NCI-H2029 treated with DMSO at 0.1 percent for 48 hours (cell line): Measurements from ENCODE around the gene COL13A1.

Source experiments
- DNase-seq: peaks from one replicate; lab custom pipeline; 2025; lab: John Stamatoyannopoulos, UW

COL13A1 gene

DNA sequence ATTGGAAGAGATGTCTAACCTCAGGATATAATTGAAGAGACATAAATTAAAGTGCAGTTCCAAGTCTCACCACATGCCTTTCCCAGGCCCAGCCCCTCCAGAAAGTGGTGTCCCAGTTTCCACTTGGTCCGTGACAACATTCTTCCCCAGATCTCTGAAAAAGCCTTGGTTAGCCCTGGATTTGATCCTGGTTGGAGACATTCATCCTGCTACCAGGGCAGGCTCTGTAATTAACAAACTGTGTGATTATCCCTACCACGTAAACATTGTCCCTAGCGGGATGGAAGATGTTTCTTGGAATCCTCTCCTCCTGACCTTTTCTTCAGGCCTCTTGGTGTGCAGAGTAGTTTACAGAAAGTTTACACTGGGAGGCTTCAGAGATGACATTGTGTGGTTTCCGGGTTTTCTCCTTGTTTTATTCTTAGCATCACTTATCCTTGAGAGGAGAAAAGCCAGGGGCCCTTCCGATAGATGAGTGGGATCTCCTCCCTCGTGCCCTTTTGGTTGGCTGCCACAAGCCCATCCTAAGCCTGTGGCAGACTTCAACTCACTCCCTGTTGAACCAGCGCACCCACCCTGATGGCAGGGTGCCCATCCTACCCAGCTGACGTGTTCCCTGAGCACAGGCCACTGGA lies 83.8 kb downstream of the COL13A1 start:
- no peak for DNase-seq

DNA sequence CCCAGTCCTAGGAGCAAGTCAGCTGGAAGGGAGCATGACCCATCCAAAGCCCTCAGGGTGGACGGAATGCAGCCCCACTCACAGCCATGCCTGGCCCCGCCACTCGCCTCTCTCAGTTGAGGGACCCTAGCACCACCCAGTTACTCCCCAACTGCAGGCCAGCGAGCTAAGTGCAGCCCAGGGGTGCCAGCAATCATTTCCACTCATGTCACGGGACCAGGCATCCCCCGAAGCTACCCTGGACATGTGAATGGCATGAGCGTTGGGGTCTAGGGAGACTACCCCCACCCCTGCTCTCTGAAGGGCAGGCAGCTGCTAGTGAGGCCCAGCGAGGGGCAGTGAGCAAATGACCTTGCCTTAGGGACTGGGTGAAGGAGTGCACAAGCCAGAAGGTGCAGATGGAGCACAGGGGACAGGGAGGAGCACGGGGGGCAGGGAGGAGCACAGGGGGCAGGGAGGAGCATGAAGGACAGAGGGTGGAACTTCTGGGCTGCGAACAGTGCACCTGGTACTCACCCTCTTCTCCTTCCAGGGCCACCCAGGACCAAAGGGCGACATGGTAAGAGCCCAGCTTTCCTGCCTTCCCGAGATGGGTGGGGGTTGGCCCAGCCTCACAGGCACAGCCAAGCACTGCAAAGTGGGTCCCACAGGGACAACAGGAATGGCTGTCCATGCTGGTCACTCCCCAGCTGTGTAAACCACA lies 87.3 kb downstream of the COL13A1 start:
- no peak for DNase-seq

- no peak for DNase-seq
Observed at GRCh38 chr10:69890065-69890847, 88.5 kb downstream of the COL13A1 start.

- no peak for DNase-seq
Observed at GRCh38 chr10:69891057-69891617, 89.4 kb downstream of the COL13A1 start.

DNA sequence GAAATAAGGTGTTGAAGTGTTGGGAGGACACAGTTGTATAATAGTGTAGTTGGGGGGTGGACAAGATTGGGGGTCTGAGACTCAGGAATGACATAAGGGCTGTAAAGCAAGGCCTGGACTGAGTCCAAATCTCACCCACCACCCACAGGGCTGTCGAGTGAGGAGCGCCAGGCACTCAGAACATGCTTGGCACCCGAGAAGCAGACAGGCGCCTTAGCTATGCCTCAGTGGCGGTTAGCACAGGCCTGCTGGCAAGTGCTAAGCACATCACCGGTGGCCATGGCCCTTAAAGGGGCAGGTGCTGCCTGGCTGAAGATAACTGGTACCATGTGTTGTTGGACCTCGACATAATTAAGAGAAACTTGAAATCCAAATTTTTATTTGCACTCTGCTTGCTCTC lies 90.7 kb downstream of the COL13A1 start:
- DNase-seq = no peak

DNA sequence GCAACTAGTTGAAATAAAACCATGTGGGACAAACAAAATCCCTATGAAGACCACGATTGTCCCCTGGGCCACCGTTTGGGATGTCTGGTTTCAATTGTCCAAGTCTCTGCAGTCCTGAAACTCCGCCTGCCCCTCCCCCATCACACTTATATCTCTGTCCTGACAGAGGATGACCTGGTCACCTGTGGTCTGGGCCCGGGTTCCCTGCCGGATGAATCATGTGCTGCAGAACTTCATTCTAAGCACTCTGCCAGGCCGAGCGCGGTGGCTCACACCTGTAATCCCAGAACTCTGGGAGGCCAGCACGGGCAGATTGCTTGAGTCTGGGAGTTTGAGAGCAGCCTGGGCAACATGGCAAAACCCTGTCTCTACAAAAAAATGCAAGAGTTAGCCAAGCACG lies 91.1 kb downstream of the COL13A1 start:
- DNase-seq = no peak

- no peak for DNase-seq
Observed at GRCh38 chr10:69893271-69893900, 91.7 kb downstream of the COL13A1 start.

GRCh38 chr10:69894156-69894555 lies 92.5 kb downstream of the COL13A1 start:
- no peak for DNase-seq

DNA sequence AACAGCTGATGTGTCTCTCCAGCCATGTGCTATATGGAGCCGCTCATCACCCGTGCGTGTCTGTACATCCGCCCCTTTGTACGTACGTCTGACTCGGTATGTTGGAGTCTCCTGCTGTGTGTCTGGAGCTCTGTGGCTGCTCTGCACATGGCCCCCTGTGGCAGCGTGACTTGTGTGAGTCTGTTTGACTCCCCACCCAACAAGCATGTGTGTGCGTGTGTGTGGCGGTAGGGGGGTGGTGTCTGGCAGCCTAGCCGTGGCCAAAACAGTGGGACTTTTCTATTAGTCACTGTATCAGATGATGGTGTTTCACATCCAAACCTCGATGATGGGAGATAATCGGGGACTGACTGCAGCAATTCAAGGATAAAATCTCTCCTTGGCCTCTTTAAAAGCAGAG lies 94.1 kb downstream of the COL13A1 start:
- DNase-seq = no peak

DNA sequence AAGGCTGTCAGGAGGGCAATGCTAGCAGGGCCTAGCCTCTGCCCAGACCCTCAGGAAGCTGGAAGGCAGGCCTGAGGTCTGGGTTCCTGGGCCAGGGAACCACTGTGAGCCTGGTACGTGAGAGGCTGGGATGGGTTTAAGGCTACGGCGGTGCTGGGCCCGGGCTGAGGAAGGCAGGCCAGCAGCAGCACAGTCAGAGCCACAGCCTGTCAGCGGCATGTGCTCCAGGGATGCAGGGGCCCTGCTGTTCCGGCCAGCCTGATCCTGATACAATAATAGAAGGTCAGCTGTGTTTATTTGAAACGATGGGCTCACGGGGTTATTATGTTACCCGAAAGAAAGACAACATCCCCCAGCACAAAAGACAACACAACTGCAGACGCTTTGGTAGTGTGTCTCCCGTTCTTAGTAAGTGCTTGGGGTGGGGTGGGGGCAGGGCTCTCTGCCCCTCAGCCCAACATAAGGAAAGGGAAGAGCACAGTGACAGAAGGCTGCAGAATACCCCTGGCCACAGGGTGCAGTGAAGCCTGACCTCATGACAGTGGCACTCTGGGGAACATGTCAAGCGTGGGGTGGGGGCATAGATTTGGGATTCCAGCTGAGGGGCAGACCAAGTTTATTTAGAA lies 95.0 kb downstream of the COL13A1 start:
- DNase-seq = no peak

GRCh38 chr10:69897432-69897831 lies 95.7 kb downstream of the COL13A1 start:
- DNase-seq = no peak

DNA sequence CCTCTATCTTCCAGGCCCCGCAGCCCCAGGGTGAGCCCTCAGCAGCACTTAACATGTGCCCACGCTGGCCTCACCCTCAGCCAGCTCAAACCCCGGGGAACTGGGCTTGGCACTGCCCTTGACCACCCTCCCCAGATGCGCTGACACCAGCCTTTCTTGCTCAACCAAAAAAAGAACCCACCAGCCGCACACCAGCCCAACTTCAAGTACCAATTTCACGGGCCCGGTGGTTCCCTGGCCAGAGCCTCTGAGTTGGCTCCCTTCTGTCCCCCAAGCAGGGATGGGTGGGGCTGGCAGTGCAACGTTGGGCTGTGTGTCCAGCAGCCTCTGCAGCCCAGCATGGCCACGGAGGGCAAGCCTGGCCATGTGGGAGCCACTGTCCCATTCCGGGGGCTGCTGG lies 96.3 kb downstream of the COL13A1 start:
- DNase-seq = no peak

- DNase-seq = no peak
Observed at GRCh38 chr10:69898524-69898923, 96.8 kb downstream of the COL13A1 start.

DNA sequence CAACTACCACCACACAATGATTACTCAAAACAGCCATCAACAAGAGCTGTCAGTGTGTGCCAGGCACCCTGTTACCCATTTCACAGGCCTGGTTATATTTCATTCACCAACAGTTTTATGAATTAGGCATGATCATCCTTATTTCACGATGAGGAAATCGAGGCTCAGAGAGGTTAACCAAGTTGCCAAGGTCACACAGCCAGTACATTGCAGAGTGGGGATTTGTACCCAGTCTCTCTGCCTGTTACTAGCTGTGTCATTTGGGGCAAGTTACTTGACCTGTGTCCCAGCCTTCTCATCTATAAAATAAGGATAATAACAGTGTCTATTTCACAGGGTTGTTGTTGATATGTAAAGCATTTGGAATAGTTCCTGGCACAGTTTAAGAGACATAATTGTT lies 97.2 kb downstream of the COL13A1 start:
- no peak for DNase-seq

GRCh38 chr10:69899727-69900595 lies 98.3 kb downstream of the COL13A1 start:
- DNase-seq = no peak

- DNase-seq = no peak
Observed at GRCh38 chr10:69901022-69901421, 99.3 kb downstream of the COL13A1 start.

- DNase-seq = no peak
Observed at GRCh38 chr10:69901628-69902505, 100.2 kb downstream of the COL13A1 start.

DNA sequence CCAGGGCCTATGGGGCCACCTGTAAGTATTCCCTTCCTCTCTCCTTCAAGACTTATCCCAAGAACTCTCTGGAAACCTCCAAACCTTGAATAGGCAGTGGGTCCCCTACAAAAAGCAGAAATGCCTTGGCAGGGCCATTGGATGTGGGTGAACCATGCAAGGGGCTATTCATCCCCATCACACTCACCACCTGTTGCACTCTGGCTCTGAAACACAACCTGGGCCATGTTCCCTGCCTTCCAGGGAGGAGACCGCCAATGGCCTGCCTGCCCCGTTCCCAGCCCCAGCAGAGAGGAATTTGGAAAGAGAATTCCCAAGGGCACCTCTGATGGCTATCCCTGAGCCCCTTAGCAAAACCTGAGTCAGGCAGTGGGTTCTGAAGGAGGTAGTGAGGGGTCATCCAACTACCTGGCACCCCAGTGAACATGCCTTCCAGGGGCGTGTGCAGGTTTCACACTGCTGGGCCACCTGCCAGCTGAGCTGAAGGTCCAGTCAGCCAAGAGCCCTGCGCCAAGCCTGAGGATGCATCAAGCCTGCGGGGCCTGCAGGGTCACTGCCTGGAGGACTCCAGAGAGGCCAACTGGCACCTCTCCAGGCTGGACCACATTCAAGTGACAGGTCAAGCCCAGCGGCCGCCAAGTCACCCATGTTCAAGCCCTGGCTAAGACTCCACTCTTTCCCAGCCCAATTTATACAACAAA lies 101.3 kb downstream of the COL13A1 start:
- no peak for DNase-seq

- no peak for DNase-seq
Observed at GRCh38 chr10:69904533-69904932, 102.8 kb downstream of the COL13A1 start.
